K562 (cell line): ENCODE data around the gene CNKSR3. TPM values are rescaled to one million over a fixed set of nuclear protein-coding genes. Genes with fewer than 3 reads are reported as not detected.

Experiments
- ATF1 ChIP-seq, 2 experiments: fragments of 450-650 bp in 1 of 2; IDR thresholded peaks; 2 replicates each; pipeline ENCODE4 v1.6.1; 2016; ENCODE audit warnings: missing compliant biosample characterization in 1 of 2, missing genetic modification characterization in 1 of 2
- CCNT2 ChIP-seq: IDR thresholded peaks from 2 replicates; pipeline ENCODE4 v1.6.1; 2011; ENCODE audit warnings: borderline replicate concordance, low read depth, mild to moderate bottlenecking, moderate library complexity, mixed read lengths, low read length; ENCODE audit not compliant: insufficient read length; ENCODE audit errors: extremely low read depth
- CHCHD3 ChIP-seq: fragments of 250-450 bp; sonication (Bioruptor Pico); IDR thresholded peaks from 2 replicates; pipeline ENCODE4 v2.1.2; 2022; ENCODE audit warnings: mild to moderate bottlenecking
- CSDE1 ChIP-seq, 2 experiments: fragments of 450-650 bp; IDR thresholded peaks; 2 replicates each; pipeline ENCODE4 v1.6.1; 2016; ENCODE audit warnings: mild to moderate bottlenecking in 1 of 2
- GABPB2 ChIP-seq: fragments of 250-450 bp; sonication (Bioruptor Pico); conservative IDR thresholded peaks from 2 replicates; pipeline ENCODE4 v1.5.1; 2021; ENCODE audit warnings: mild to moderate bottlenecking
- LCOR ChIP-seq: sonication (generic); formaldehyde crosslinking; IDR thresholded peaks from 2 replicates; pipeline ENCODE4 v1.8.0; 2022; ENCODE audit warnings: mild to moderate bottlenecking, missing genetic modification reagents
- RB1 ChIP-seq: fragments of 450-650 bp; IDR thresholded peaks from 2 replicates; pipeline ENCODE4 v1.6.1; 2017; ENCODE audit warnings: low read depth, mild to moderate bottlenecking
- RCOR1 ChIP-seq, 2 experiments: IDR thresholded peaks; 2 replicates each; pipeline ENCODE4 v1.6.1; 2012; ENCODE audit warnings: low read depth in 2 of 2, low read length in 2 of 2, borderline replicate concordance in 1 of 2, improper control_type of control experiment in 1 of 2
- SMARCE1 ChIP-seq: fragments of 450-650 bp; IDR thresholded peaks from 2 replicates; pipeline ENCODE4 v1.7.1; 2016; ENCODE audit warnings: mild to moderate bottlenecking
- SRSF3 ChIP-seq: fragments of 200-400 bp; formaldehyde crosslinking; IDR thresholded peaks from 2 replicates; pipeline ENCODE4 v1.6.1; 2016; ENCODE audit warnings: mild to moderate bottlenecking, low read length, moderate library complexity; ENCODE audit not compliant: insufficient read depth
- TRIM28 ChIP-seq: fragments of 450-650 bp; IDR thresholded peaks from 2 replicates; pipeline ENCODE4 v1.6.1; 2017
- ZBTB17 ChIP-seq: fragments of 450-650 bp; formaldehyde crosslinking; IDR thresholded peaks from 2 replicates; pipeline ENCODE4 v1.4.0; 2020; ENCODE audit warnings: mild to moderate bottlenecking
- ZNF175 ChIP-seq: fragments of 200-800 bp; sonication (Bioruptor generic); IDR thresholded peaks from 2 replicates; pipeline ENCODE4 v1.6.1; 2016; ENCODE audit warnings: low read depth, mild to moderate bottlenecking, missing genetic modification characterization, missing compliant biosample characterization
- ZNF224 ChIP-seq: sonication (generic); formaldehyde crosslinking; IDR thresholded peaks from 2 replicates; pipeline ENCODE4 v1.8.0; 2022; ENCODE audit warnings: mild to moderate bottlenecking, missing genetic modification reagents
- ZNF324 ChIP-seq: fragments of 250-450 bp; sonication (Bioruptor Pico); IDR thresholded peaks from 2 replicates; pipeline ENCODE4 v1.4.0; 2020; ENCODE audit warnings: mild to moderate bottlenecking
- ZNF668 ChIP-seq: fragments of 250-450 bp; sonication (Bioruptor Pico); IDR thresholded peaks from 2 replicates; pipeline ENCODE4 v1.8.0; 2022; ENCODE audit warnings: mild to moderate bottlenecking, inconsistent platforms
- polyA plus RNA-seq, 8 experiments: library from polyadenylated mRNA; depleted of rRNA in 4 of 8; stranded (reverse) in 5 of 8; unstranded in 3 of 8; fragments of >200 nt; fragmentation: Nextera tagmentation in 2 of 8; fragmentation: Illumina TruSeq in 1 of 8; extraction: Ambion mirVana in 2 of 8; extraction: Trizol in 1 of 8; gene quantifications; 2 replicates each; pipeline versions ENCODE4 v1.2.1 to v1.2.3, GENCODE V29; 2011 to 2014; ENCODE audit warnings: inconsistent platforms in 1 of 8, missing spikeins in 1 of 8
- total RNA-seq, 7 experiments: library from RNA; depleted of rRNA in 6 of 7; stranded (reverse); fragments of >200 nt in 6 of 7; fragmentation: Illumina TruSeq in 2 of 7; extraction: Trizol in 2 of 7; gene quantifications; 2 replicates each; pipeline versions ENCODE4 v1.2.1 to v1.2.3, GENCODE V29; 2011 to 2021; ENCODE audit warnings: low replicate concordance in 1 of 7
- TF ChIP-seq, protein P1 (sequence below): fragments of 450-650 bp; formaldehyde crosslinking; IDR thresholded peaks from 2 replicates; pipeline ENCODE4 v1.4.0; 2022; ENCODE audit warnings: missing genetic modification characterization
- TF ChIP-seq, protein P2 (sequence below): fragments of 450-650 bp; IDR thresholded peaks from 2 replicates; pipeline ENCODE4 v1.6.1; 2016; ENCODE audit warnings: low read depth, mild to moderate bottlenecking, moderate library complexity
- TF ChIP-seq, protein P3 (sequence below): fragments of 250-450 bp; sonication (Bioruptor Pico); IDR thresholded peaks from 2 replicates; pipeline ENCODE4 v1.8.0; 2022; ENCODE audit warnings: moderate library complexity, mild to moderate bottlenecking, inconsistent platforms
- TF ChIP-seq, protein P4 (sequence below), 3 experiments: fragments of 200-800 bp in 1 of 3; fragments of 250-450 bp in 1 of 3; fragments of 450-650 bp in 1 of 3; sonication (Bioruptor Pico) in 1 of 3; sonication (Bioruptor generic) in 1 of 3; formaldehyde crosslinking in 1 of 3; IDR thresholded peaks; 2 replicates each; pipeline versions ENCODE4 v1.6.1 to v1.8.0; 2016 to 2022; ENCODE audit warnings: mild to moderate bottlenecking in 2 of 3, missing genetic modification characterization in 2 of 3, missing compliant biosample characterization in 1 of 3, moderate library complexity in 1 of 3

Gene CNKSR3
- total and polyA plus RNA-seq, 9 of the 15 experiments (the other 6 are each of a cell fraction or from before 2014, with no cell fraction given) = 4.5 to 29.6 (median 9.5) TPM

DNA sequence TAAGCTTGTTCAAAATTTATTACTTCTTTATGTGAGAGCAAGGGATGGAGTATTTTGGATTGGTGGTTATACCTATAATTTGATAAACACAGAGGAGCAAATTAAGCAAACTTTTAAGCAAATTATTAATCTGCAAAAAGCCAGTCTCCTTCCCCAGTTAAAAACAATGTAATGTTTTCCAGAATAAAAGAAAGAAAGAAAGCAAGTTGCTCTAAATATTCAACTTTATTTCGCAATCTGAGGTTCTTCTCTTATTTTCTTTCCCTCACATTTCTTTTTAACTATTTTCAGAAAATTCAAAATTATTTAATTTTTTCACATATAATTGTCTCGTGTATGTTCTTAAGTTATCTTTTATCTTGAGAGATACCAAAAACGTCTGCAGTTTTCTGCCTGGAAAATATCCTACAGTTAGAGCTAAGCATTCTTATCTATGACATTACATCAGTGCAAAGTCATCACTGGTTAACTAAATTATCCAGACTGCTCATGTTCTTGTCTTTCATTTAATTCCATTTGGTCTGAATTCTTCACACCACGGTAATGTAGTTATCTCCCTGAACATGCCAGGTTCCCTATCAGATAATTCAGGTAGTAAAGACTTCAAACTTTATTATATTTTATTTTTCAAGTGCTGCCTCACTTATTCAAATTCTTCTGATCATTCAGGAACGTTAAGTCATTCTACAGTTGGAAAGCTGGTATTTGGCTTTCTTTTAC is 3.3 kb upstream of the CNKSR3 start (continued):
- TF ChIP-seq, protein P1, sequence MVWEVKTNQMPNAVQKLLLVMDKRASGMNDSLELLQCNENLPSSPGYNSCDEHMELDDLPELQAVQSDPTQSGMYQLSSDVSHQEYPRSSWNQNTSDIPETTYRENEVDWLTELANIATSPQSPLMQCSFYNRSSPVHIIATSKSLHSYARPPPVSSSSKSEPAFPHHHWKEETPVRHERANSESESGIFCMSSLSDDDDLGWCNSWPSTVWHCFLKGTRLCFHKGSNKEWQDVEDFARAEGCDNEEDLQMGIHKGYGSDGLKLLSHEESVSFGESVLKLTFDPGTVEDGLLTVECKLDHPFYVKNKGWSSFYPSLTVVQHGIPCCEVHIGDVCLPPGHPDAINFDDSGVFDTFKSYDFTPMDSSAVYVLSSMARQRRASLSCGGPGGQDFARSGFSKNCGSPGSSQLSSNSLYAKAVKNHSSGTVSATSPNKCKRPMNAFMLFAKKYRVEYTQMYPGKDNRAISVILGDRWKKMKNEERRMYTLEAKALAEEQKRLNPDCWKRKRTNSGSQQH = no peak
- TF ChIP-seq, protein P2, sequence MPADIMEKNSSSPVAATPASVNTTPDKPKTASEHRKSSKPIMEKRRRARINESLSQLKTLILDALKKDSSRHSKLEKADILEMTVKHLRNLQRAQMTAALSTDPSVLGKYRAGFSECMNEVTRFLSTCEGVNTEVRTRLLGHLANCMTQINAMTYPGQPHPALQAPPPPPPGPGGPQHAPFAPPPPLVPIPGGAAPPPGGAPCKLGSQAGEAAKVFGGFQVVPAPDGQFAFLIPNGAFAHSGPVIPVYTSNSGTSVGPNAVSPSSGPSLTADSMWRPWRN = peak; percentile 71; the same call in 1 of the 2 replicates
- TF ChIP-seq ZNF224 (no peak), CHCHD3 (CRISPR knock-in tag) (no peak), ZNF175 (CRISPR knock-in tag) (no peak), LCOR (CRISPR knock-in tag) (no peak), SRSF3 (no peak), GABPB2 (CRISPR knock-in tag) (no peak), CCNT2 (peak; percentile 61), RCOR1 (IDR thresholded peaks at IDR 0.05; ENCODE audit: borderline replicate concordance in 1 of 2, low read depth in 2 of 2, low read length in 2 of 2) (peak in 1 of 2 experiments; percentile 65; a peak in 1 of 4 replicates), RB1 (no peak), ZNF324 (CRISPR knock-in tag) (no peak), ZBTB17 (no peak), TRIM28 (no peak), ZNF668 (CRISPR knock-in tag) (no peak), CSDE1 (IDR thresholded peaks at IDR 0.05) (no peak), SMARCE1 (peak; percentile 94), ATF1 (CRISPR knock-in tag; IDR thresholded peaks at IDR 0.05) (no peak), ATF1 (tag; IDR thresholded peaks at IDR 0.05) (0 out of 2 replicates have a peak, but pooled peaks have one; percentile 42)
- TF ChIP-seq, protein P3, sequence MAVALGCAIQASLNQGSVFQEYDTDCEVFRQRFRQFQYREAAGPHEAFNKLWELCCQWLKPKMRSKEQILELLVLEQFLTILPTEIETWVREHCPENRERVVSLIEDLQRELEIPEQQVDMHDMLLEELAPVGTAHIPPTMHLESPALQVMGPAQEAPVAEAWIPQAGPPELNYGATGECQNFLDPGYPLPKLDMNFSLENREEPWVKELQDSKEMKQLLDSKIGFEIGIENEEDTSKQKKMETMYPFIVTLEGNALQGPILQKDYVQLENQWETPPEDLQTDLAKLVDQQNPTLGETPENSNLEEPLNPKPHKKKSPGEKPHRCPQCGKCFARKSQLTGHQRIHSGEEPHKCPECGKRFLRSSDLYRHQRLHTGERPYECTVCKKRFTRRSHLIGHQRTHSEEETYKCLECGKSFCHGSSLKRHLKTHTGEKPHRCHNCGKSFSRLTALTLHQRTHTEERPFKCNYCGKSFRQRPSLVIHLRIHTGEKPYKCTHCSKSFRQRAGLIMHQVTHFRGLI (CRISPR knock-in tag) = no peak
- TF ChIP-seq, protein P4, sequence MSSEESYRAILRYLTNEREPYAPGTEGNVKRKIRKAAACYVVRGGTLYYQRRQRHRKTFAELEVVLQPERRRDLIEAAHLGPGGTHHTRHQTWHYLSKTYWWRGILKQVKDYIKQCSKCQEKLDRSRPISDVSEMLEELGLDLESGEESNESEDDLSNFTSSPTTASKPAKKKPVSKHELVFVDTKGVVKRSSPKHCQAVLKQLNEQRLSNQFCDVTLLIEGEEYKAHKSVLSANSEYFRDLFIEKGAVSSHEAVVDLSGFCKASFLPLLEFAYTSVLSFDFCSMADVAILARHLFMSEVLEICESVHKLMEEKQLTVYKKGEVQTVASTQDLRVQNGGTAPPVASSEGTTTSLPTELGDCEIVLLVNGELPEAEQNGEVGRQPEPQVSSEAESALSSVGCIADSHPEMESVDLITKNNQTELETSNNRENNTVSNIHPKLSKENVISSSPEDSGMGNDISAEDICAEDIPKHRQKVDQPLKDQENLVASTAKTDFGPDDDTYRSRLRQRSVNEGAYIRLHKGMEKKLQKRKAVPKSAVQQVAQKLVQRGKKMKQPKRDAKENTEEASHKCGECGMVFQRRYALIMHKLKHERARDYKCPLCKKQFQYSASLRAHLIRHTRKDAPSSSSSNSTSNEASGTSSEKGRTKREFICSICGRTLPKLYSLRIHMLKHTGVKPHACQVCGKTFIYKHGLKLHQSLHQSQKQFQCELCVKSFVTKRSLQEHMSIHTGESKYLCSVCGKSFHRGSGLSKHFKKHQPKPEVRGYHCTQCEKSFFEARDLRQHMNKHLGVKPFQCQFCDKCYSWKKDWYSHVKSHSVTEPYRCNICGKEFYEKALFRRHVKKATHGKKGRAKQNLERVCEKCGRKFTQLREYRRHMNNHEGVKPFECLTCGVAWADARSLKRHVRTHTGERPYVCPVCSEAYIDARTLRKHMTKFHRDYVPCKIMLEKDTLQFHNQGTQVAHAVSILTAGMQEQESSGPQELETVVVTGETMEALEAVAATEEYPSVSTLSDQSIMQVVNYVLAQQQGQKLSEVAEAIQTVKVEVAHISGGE (CRISPR knock-in tag; IDR thresholded peaks at IDR 0.05) = no peak
